Fibroblast of mammary gland (primary cell): Measurements from ENCODE around the gene S100A7.
"Not testable (repeated sequence)": the region's sequence is repeated elsewhere in the genome, so short reads cannot be mapped to it uniquely, and the experiment has no call there.

Experiments used
- DNase-seq: peaks from one replicate; pipeline ENCODE4 v3.0.0-alpha.2; 2010; ENCODE audit warnings: low read depth
- H3K4me3 ChIP-seq: 2 replicates; pipeline ENCODE4 v1.5.1; 2011; ENCODE audit warnings: low read depth, mild to moderate bottlenecking, low read length, moderate library complexity; ENCODE audit not compliant: control insufficient read depth
- TF ChIP-seq, protein P1 (sequence below): conservative IDR thresholded peaks from 2 replicates; pipeline ENCODE4 v1.5.1; 2011; ENCODE audit warnings: low read depth, low read length, inconsistent platforms; ENCODE audit not compliant: control insufficient read depth, insufficient read depth

S100A7 gene

DNA sequence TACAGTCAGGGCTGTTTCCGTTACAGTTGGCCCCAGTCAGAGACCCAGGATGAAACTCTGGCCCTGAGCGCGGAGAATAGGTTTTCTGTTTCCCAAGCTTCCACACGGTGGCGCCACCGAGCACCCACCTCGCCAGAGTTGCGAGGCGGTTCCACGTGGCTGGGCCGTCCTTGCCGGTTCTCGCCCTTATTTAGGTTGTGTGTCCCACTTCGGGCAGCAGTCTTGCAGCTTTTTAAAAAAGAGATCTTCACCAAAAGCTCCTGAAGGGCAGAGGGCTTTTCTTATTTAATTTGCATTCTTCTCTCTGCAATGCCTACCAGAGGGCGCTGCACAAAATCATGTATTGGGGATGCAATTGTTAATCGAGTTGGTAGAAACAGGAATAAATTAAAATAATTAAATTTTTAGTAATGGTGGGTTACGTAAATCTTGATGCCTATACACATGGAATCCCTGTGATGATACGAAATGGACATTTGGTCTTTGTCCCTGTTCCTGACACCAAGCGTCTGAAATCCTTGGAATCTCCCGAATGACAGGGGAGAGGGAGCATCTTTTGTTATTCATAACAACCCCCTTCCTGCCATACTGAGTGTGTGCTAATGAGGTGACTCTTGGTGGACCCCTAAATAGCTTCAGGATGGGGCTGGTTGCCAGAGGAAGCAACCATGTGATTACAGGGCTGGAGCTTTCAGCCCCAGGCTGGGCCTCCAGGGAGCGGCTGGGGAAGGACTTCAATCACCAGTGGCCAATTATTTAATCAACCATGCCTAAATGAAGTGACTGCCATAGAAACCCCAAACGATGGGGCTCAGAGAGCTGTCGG lies 5.6 kb upstream of the S100A7 start:
- no peak overlapping the region for H3K4me3 ChIP-seq
- TF ChIP-seq, protein P1, sequence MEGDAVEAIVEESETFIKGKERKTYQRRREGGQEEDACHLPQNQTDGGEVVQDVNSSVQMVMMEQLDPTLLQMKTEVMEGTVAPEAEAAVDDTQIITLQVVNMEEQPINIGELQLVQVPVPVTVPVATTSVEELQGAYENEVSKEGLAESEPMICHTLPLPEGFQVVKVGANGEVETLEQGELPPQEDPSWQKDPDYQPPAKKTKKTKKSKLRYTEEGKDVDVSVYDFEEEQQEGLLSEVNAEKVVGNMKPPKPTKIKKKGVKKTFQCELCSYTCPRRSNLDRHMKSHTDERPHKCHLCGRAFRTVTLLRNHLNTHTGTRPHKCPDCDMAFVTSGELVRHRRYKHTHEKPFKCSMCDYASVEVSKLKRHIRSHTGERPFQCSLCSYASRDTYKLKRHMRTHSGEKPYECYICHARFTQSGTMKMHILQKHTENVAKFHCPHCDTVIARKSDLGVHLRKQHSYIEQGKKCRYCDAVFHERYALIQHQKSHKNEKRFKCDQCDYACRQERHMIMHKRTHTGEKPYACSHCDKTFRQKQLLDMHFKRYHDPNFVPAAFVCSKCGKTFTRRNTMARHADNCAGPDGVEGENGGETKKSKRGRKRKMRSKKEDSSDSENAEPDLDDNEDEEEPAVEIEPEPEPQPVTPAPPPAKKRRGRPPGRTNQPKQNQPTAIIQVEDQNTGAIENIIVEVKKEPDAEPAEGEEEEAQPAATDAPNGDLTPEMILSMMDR: peak; percentile 66
- DNase-seq: peak; percentile 30

DNA sequence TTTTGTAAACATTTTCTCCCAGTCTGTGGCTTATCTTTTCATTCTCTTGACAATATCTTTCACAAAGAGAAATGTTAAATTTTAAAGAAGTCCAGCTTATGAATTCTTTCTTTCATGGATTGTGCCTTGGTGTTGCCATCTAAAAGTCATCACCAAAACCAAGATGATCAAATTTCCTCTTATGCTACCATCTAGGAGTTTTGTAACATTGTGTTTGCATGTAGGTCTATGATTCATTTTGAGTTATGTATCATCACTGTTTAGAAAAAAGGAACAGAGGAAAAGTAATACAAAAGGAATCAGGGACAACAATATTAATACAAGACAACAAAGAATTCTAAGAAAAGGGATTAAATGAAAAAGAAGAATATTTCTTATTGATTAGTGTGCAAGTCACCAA lies 2.3 kb upstream of the S100A7 start:
- H3K4me3 ChIP-seq: not testable (repeated sequence)
- peak; percentile 8 for DNase-seq

DNA sequence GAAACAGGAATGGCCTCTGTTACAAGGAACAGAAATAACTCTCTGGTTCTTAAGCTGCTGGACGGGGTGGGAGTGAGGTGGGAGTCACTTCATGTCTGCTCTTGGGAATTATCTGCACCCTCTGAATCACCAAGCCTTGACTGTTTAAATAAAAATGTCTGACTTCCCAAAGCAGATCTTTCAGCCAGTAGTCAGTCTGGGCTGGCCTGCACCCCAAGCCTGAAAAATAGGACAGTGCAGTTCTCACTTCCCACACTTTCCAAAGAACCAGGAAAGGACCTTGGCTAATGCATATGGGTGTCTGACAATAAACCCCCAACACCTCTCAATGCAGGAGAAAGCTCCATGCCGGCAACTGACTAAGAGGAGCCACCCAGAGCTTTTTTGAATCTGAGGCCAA lies 796 bp downstream of the S100A7 start:
- no peak overlapping the region for H3K4me3 ChIP-seq
- TF ChIP-seq, protein P1: no peak
- DNase-seq: no peak

DNA sequence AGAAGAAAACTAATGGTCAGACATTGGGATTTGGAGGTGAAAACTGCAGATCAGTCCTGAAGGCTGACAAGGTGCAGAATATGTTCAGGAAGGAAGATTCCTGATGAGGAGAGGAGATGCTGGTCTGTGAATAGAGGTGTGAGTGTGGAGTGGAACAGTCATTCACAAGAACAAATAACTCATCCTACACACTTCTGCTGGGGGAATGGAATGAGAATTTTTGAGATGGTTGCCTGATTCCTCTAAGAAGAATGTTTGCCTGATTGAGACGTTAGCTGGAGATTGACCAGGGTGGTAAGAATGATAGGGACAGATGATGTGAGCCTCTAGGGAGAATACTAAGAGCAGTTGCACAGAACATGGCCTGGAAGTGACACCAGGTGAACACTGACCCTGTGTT lies 4.1 kb downstream of the S100A7 start:
- DNase-seq: no peak
- TF ChIP-seq, protein P1: no peak
- H3K4me3 ChIP-seq: no peak overlapping the region

DNA sequence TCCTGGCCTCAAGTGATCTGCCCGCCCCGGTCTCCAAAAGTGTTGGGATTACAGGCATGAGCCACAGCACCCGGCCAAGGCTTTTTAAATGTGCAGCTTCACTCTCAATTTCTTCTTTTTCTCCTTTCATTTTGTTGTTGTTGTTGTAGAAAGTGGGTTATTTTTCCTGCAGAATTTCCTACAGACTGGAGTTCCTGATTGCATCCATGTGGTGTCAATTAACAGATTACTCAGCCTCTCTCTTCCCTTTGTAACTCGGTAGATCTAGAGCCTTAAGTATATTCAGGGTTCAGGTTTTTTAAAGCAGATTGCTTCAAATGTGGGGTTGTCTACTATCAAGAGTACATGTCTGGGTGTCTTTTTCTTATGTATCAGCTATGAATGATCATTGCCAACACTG lies 11.6 kb downstream of the S100A7 start:
- peak; percentile 47 for DNase-seq
- not testable (repeated sequence) for H3K4me3 ChIP-seq

DNA sequence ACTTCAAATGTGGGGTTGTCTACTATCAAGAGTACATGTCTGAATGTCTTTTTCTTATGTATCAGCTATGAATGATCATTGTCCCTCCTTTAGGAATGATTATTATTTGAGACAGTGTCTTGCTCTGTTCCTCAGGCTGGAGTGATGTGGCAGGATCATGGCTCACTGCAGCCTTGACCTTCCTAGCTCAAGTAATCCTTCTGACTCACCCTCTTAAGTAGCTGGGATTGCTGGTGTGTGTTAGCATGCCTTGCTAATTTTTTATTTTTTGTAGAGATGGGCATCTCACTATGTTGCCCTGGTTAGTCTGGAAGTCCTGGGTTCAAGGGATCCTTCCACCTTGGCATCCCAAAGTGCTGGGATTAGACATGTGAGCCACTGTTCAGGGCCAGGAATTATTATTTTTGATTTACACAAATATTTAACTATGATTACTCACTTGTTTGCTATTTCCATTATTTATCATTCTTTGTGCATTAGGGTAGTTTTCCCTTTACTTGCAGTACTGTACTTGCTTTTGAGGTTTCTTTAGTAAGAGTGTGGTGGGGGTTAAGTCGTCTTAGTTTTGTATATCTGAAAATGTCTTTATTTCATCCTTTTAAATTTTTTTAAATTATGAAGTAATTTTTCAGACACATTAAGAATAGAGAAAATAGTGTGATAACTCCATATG lies 12.8 kb downstream of the S100A7 start:
- TF ChIP-seq, protein P1: no peak
- DNase-seq: peak; percentile 81
- no peak overlapping the region for H3K4me3 ChIP-seq

DNA sequence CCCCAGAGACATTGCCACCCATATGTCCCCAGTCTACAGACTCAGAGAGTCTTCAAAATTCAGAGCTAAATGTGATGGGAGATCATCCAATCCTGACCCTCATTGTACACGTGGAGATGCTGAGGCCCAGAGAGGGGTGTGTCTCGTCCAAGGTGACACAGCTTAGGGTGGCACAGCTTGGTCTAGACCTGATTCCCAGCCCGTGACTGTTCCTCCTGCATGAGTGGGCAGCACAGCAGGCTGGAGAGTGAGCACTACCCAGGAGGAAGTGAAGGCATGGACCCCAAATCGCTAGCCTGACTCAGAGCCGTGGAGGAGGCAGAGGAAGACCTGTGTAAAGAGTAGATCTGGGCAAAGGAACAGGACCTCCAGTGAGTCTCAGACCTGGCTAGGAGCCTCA lies 16.4 kb downstream of the S100A7 start:
- TF ChIP-seq, protein P1: no peak
- no peak overlapping the region for H3K4me3 ChIP-seq
- no peak for DNase-seq
